Gastroesophageal sphincter (tissue), 3 donors: Measurements from ENCODE around the gene SHISAL1.

Experiments
- CTCF ChIP-seq, 4 experiments: fragments of 200-600 bp in 2 of 4; fragments of 450-650 bp in 2 of 4; sonication (generic) in 1 of 4; IDR thresholded peaks; one replicate each; pipeline ENCODE4 v1.5.1; 2017 to 2019; ENCODE audit warnings: antibody characterized with exemption in 4 of 4, mild to moderate bottlenecking in 2 of 4, moderate library complexity in 2 of 4
- POLR2A ChIP-seq, 2 donors: fragments of 450-650 bp; IDR thresholded peaks; one replicate each; pipeline ENCODE4 v1.6.1; 2017; ENCODE audit warnings: antibody characterized with exemption in 2 of 2, mild to moderate bottlenecking in 2 of 2, moderate library complexity in 1 of 2

- TF ChIP-seq CTCF (IDR thresholded peaks at IDR 0.05) (no peak), POLR2A (IDR thresholded peaks at IDR 0.05) (no peak)
Measured at GRCh38 chr22:44301039-44301438, 11.7 kb downstream of the SHISAL1 start.
